ENCODE data around the gene TOPBP1.
A peak's percentile ranks its signal among the peaks of the same experiment; 100 is the strongest.
"Not testable (repeated sequence)": the region's sequence is repeated elsewhere in the genome, so short reads cannot be mapped to it uniquely, and the experiment has no call there.

Gene TOPBP1

DNA sequence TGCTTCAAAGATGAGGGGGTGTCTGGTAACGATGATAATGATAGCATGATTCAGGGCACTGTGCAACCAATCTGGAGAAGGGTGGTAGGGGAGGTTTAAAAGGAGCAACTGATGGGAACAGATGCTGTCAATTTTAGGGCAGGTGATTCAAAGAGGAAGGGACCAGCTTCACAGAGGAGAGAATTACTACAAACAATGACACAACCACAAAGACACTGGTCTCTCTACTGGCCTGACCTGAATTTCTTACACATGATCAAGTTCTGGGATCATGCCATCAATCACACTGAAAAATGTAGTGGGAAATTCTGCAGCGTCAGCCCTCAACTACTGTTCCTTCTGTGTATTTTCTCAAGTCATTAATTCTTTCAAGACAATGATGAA lies 90.8 kb downstream of the TOPBP1 start:
- no peak for DNase-seq (ENCODE audit: low spot score)

DNA sequence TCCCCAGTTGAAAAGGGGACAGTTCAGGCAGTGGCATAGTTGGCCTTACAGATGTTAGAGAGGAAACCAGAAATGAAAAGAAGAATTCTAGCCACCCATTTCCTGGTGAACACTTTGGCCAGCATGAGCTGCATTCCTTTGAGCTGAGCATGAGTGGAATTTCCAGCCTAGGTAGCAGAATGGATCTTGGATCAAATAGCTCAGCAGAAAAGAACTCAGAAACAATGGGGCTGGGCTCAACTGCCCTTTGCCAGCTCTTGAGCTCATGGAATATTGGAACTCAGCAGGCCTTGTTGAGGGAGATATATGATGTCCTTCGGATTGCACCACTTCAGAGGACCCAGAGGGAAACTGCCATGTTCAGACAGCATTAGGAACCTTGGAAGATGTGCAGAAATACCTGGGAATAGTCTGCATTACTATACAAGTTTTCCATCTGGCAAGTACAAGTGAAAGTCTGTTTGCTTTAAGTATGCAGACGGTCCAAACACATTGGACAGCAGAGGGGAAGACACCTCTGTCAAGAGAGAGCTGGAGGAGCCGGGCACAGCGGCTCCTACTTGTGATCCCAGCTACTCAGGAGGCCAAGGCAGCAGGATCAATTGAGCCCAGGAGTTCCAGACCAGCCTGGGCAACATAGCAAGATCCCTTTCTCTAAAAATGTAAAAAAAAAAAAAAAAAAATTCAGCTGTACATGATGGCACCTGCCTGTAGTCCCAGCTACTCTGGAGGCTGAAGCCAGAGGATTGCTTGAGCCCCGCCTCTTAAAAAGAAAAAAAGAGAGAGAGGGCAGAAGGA lies 91.4 kb downstream of the TOPBP1 start:
- peak; percentile 53 for DNase-seq (ENCODE audit: low spot score)

GRCh38 chr3:133568294-133569014 lies 93.3 kb downstream of the TOPBP1 start:
- DNase-seq (ENCODE audit: low spot score) = peak; percentile 51

GRCh38 chr3:133563816-133564215 lies 97.9 kb downstream of the TOPBP1 start:
- no peak for DNase-seq (ENCODE audit: low spot score)

GRCh38 chr3:133563186-133563591 lies 98.6 kb downstream of the TOPBP1 start:
- DNase-seq (ENCODE audit: low spot score) = no peak

GRCh38 chr3:133562376-133562775 lies 99.4 kb downstream of the TOPBP1 start:
- DNase-seq (ENCODE audit: low spot score) = no peak

- no peak for DNase-seq (ENCODE audit: low spot score)
Measured at GRCh38 chr3:133561679-133562078, 100.1 kb downstream of the TOPBP1 start.

DNA sequence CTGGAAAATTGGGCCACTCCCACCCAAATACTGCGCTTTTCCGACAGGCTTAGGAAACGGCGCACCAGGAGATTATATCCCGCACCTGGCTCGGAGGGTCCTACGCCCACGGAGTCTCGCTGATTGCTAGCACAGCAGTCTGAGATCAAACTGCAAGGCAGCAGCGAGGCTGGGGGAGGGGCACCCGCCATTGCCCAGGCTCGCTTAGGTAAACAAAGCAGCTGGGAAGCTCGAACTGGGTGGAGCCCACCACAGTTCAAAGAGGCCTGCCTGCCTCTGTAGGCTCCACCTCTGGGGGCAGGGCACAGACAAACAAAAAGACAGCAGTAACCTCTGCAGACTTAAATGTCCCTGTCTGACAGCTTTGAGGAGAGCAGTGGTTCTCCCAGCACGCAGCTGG lies 110.2 kb downstream of the TOPBP1 start:
- not testable (repeated sequence) for DNase-seq (ENCODE audit: low spot score)

All from AG08396 (cell line).